Measurements from ENCODE around the gene TXNIP.

Gene TXNIP

GRCh38 chr1:145983960-145984830, 12.2 kb downstream of the TXNIP start:
- no peak for DNase-seq

GRCh38 chr1:145983206-145983675, 13.1 kb downstream of the TXNIP start:
- no peak for DNase-seq

DNA sequence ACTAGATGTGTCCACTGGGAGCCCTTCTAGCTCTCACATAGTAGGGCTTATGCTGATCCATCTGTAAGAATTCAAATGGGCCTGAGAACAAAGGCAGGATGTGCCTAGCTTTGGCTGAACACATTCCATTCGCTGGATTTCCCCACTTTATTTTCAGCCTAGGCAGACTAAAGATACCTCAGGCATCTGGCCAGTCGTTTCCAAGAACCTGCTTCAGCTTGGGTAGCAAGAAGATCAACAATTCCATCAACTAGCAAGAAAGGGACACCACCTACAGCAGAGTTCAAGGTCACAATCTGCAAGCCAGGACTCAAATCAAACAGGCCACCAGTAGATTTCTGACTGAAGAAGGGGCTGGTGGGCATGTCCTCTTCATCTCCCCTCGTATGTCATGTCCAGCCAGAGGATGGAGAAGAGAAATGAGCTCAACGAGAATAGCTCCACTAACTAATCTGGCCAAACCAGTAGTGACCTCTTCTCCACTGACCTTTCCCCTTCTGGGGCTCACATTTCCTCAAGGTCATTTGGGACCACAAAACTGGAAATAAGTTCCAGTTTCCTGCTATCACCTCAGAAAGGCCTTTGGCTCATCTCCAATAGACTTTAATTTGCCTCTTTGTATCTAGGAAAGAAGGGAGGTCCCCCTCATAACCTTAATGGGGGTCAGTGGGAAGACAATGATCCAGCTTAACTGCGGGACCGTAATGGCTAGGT, 14.2 kb downstream of the TXNIP start:
- DNase-seq: no peak

- no peak for DNase-seq
These were observed 15.9 kb downstream of the TXNIP start for GRCh38 chr1:145980457-145980994.

DNA sequence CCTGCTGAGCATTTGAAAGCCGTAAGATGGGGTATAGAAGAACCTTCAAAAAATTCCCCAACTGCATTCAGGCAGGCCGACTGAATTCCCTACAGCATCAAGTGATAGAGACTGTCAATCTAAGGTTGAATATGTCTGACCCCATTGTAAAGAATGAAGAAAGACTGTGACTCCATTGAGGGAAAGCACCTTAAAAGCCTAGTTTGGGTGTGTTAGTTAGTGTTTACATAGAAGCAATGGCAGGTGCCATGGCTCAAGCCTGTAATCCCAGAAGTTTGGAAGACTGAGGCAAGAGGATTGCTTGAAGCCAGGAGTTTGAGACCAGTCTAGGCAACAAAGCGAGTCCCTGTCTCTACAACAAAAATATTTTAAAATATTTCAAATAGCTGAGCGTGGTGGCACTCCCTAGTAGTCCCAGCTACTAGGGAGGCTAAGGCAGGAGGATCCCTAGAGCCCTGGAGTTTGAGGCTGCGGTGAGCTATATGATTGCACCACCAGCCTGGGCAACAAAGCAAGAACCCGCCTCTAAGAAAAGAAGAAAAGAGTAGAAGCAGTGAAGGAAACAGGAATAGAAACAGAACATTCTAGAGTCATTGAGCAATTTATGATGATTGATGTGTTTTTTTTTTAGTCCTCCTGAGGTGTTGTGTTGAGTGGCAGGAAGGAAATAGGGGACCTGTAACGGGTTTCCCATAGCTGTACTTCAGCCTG, 16.5 kb downstream of the TXNIP start:
- DNase-seq: no peak

DNA sequence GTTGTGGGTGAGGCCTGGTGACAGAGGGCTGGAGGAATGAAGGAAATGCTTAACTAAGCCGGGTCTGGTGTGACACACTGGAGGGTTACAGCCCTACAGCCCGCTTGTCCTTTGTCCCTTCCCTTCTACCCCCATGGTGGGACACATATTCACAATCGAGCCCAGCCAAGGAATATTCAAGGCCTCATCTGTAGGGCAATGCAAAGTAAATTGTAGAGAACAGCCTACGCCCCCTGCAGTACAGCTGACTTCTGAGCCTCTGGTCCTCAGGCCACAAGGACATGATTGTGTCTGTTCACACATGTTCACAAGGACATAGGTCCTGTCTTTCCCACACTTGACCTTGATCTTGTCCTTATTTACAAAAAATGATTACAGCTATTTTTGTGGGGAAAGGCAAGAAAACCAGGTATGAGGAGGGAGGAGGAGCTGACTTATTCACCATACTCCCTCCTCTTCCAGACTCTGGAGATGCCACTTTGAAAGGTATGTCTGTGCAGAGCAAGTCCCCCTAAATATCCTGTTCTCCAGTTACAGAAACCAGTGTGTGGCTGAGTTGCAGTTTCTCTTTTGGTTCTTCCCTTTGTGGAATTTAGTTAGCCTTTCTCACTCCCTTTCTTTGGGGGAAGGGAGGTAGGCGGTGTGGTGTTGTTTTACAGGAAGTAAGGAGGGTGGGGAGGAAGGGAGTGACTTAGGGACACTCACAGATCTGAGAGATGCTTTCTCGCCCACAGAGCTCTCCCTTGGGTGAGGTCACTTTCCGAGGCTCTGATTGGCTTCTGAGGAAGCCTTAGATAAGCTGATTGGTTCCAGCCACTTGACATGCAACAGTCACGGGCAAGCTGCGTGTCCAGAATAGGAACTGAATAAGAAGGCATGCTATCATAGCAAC, 17.3 kb downstream of the TXNIP start:
- peak; percentile 32 to 50 (median 40) for DNase-seq

DNA sequence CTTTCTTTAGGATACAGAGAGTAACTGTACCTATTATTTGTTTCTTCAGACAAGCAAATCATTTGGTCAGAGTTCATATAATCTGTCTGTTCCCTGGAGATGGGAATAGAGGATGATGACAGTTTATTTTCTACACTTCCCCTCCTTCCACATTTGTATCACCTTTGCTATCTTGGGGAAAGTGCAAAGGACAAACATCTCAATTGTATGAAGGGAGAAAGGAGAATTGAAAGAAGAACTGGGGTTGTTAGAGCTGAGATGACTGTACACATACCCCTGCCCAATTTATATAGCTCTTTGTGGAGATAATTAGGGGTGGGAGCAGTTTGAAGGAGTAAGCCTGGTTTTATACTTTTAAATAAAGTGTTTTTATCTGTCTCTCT, 17.9 kb downstream of the TXNIP start:
- no peak for DNase-seq

DNA sequence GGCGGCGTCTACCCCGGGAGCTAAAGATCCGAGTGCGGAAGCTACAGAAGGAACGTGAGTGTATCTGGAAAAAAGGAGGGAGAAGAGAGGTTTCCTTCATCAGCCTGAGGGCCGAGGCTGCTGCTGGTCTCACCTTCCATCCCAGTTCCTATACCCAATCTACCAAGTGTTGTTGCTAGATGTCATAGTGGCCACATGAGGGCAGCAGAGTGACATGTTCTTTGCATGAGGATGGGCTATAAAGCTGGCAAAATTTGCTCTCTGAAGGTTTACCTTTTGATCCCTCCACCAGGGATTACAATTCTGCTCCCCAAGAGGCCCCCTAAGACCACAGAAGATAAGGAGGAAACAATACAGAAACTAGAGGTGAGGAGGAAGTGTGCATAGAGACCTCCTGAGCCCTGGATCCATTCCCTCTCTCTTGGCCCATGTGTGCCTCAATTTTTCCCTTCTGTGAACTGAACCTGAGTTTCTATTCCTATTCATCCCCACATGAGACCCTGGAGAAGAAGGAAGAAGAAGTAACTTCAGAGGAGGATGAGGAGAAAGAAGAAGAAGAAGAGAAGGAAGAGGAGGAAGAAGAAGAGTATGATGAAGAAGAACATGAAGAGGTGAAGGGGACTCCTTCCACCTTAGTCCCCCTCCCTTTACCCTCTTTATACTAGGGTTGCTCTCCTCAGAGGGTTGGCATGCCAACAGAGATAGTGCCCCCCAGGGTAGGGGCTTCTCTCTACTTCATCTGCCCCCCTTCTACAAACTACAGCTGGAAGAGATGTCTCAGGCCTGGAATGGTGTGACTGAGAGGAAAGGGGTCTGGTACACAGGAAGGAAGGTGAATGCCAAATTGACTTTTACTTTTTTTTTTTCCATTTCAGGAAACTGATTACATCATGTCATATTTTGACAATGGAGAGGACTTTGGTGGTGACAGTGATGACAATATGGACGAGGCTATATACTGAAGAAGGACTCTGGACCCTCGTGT, 18.6 kb downstream of the TXNIP start:
- peak; percentile 19 to 59 (median 43) for DNase-seq

- DNase-seq: no peak
These were observed 19.4 kb downstream of the TXNIP start for GRCh38 chr1:145977016-145977415.

GRCh38 chr1:145975216-145975615, 21.2 kb downstream of the TXNIP start:
- no peak for DNase-seq

GRCh38 chr1:145974721-145975120, 21.7 kb downstream of the TXNIP start:
- no peak for DNase-seq

DNA sequence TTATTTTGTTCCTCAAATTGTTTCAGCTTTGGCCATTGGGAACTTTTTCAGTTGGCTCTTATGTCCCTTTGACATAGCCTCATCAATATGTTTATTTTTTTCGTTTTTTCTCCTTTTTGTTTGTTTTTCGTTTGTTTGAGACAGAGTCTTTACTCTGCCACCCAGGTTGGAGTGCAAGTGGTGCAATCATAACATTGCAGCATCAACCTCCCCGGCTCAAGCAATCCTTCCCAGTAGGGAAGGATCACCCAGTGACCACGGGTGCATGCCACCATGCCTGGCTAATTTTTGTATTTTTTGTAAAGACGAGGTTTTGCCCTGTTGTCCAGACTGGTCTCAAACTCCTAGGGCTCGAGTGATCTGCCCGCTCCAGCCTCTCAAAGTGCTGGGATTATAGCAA, 23.8 kb downstream of the TXNIP start:
- no peak for DNase-seq

- no peak for DNase-seq
These were observed 29.1 kb downstream of the TXNIP start for GRCh38 chr1:145967288-145967687.

- no peak for DNase-seq
These were observed 31.1 kb downstream of the TXNIP start for GRCh38 chr1:145965119-145965744.

DNA sequence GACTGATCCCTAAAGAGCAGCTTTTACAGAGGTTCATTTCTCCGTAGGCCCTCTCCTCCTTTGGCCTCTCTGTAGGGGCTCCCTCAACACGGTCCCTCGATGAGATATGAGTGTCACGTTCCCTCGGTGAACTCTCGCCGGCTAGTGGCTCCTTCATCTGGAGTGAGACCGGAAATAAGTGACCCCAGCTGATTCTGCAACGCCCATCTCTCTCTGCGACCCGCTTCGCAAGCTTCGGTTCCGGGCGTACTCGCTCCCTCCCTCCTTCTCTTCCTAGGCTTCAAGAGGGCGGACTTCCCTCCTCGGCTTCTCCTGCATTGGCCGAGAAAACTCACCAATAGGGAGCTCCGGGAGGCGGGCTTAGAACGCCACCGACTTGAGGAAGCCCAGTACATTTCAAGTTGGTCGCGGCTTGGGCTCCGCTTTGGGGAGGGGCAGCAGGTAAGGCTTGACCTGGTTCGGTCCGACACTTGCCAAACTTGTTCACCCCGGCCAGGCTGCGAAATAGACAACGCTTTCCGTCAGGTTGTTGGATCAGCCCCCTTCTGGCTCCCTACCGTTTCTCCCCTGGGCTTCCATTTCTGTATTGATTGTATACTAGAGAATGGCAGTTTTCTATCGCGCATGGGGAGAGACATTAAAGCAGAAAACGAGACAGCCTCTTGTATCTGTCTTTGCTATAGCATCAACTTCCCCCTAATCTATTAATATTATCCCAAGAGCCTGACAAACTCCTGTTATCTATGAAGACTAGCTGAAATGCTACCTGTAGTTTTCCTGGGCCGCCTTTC, 31.9 kb downstream of the TXNIP start, which contains the start of the genes ANKRD34A and POLR3GL:
Gene ANKRD34A (minus strand): TSS at position 248 of the 791 bp plus-strand sequence. CDS start 2,816 bp downstream, outside the sequence.
Gene POLR3GL (plus strand): TSS at position 363 of the 791 bp plus-strand sequence. CDS start 10,176 bp downstream, outside the sequence.
- peak; percentile 72 to 78 (median 77) for DNase-seq

DNA sequence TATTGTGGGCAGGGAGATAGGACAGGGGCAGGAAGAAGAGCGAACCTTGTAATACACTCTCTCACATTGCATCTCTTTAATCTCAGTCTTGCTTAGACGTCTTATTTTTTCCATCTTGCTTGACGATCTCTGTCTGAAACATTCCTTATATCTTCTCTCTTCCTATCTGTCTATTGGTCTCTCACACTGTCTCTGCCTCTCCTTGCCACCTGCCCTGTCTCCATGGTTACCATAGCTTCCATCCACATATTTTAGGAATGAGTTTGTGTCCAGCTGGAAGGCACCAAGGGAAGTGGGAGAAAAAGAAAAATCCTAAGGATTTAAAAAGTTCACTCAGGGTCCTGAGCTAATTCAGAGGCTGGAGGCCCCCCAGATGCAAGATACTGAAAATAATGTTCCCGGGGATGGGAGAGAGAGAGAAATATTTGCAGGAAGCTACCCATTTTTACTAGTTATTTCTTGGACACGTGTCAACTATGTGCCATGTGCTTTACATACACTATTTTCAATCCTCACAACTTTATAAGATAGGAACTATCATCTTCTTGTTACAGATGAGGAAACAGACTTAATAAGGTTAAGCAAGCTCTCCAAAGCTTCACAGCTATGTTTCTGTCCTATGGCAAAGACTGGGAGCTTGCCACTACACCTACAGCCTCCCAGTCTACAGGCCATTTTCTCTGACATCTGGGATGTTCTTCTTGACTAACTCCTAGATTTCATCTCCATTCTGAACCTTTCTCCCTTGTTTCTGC, 32.9 kb downstream of the TXNIP start:
- DNase-seq: no peak

DNA sequence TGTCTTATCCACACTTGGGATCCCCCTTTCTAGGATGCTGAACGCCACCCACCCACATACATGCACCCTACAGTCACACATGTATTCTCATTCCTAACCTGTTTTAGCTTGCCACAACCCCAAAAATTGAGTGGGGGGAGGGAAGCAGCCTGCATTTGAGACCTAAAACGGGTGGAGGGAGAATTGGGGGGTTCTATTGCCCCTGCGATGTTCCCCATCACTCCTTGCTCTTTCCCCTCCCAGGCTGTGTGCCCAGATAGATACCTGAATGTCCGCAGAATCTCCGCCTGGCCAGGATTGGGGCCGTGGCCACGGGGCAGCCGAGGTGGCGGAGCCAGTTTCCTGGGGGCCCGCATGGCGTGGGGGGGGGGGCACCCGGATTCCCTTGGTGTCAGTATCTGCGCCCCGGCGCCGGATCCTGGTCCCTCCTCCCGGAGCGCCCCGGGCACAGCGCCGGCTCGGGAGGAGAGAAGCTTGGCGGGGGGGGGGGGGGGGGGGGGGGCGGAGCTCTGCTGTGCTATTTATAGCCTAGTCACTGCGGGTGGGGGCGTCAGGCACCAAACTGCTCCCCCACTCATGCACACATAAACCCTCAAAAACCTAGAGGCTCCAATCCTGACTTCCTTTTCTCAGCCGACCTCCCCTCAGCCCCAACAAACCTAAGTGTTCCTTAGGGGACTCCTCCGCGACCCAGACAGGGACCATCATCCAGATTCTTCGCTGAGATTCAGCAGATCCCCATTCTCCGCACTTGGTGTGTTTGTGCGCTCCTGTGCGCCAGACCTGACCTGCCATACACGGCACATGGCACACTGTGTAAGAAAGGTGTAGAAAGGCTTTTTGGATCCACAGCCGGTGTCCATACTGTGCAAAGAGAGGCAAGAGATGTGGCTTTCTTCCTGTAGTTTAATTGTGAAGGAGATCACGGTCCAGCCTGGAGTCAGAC, 33.9 kb downstream of the TXNIP start:
- DNase-seq: peak in 3 of 4 experiments; percentile 10 to 25 (median 15)

All from activated CD4-positive, CD25-positive, alpha-beta regulatory T cell (primary cell).